GM23338 (cell line): Measurements from ENCODE around the gene IKBKE. TPM values are rescaled to one million over a fixed set of nuclear protein-coding genes. Genes with fewer than 3 reads are reported as not detected.

Experiments
- ATAC-seq: fragments of 200-7000 bp; cut with Tn5 transposase; 3 replicates; pipeline ENCODE4 v1.9.1; 2020
- DNase-seq: peaks from one replicate; pipeline ENCODE4 v3.0.0-alpha.2; 2015; ENCODE audit warnings: low spot score
- H2AFZ ChIP-seq: fragments of 200-600 bp; sonication (generic); 2 replicates; pipeline ENCODE4 v1.8.0; 2016; ENCODE audit warnings: antibody characterized with exemption, mild to moderate bottlenecking, moderate library complexity
- H3F3A ChIP-seq: fragments of 200-600 bp; sonication (generic); replicated peaks from 2 replicates; pipeline ENCODE4 v1.8.0; 2017; ENCODE audit warnings: antibody characterized with exemption, mixed run types, low read depth
- H3K27ac ChIP-seq: fragments of 200-600 bp; sonication (generic); 2 replicates; pipeline ENCODE4 v1.6.1; 2016; ENCODE audit warnings: low read depth
- H3K27me3 ChIP-seq: fragments of 200-600 bp; sonication (generic); 2 replicates; pipeline ENCODE4 v1.8.0; 2016; ENCODE audit warnings: mild to moderate bottlenecking, mixed run types, moderate library complexity; ENCODE audit not compliant: insufficient read depth
- H3K36me3 ChIP-seq: fragments of 200-600 bp; sonication (generic); 2 replicates; pipeline ENCODE4 v1.8.0; 2016; ENCODE audit warnings: mild to moderate bottlenecking; ENCODE audit not compliant: insufficient read depth
- H3K4me1 ChIP-seq: fragments of 200-600 bp; sonication (generic); 2 replicates; pipeline ENCODE4 v1.8.0; 2016; ENCODE audit warnings: mild to moderate bottlenecking, moderate library complexity; ENCODE audit not compliant: insufficient read depth
- H3K4me2 ChIP-seq: fragments of 200-600 bp; sonication (generic); 2 replicates; pipeline ENCODE4 v1.7.1; 2017; ENCODE audit warnings: mixed run types
- H3K4me3 ChIP-seq: fragments of 200-600 bp; sonication (generic); 2 replicates; pipeline ENCODE4 v1.6.1; 2016; ENCODE audit warnings: mixed run types
- H3K79me2 ChIP-seq: fragments of 200-600 bp; sonication (generic); replicated peaks from 2 replicates; pipeline ENCODE4 v1.8.0; 2017; ENCODE audit warnings: mild to moderate bottlenecking; ENCODE audit not compliant: insufficient read depth
- H3K9me2 ChIP-seq: fragments of 200-600 bp; sonication (generic); 2 replicates; pipeline ENCODE4 v1.8.0; 2017; ENCODE audit not compliant: insufficient read depth
- H4K20me1 ChIP-seq: fragments of 200-600 bp; sonication (generic); replicated peaks from 2 replicates; pipeline ENCODE4 v1.8.0; 2017; ENCODE audit warnings: mild to moderate bottlenecking; ENCODE audit not compliant: insufficient read depth
- H3K27ac Mint-ChIP-seq: 2 replicates; pipeline ENCODE4 v1.8.0; 2020; ENCODE audit warnings: inconsistent platforms, mild to moderate bottlenecking, moderate library complexity, mixed read lengths
- H3K27me3 Mint-ChIP-seq: 3 replicates; pipeline ENCODE4 v1.8.0; 2022; ENCODE audit warnings: low read depth, mild to moderate bottlenecking, moderate library complexity, mixed read lengths, inconsistent platforms; ENCODE audit not compliant: insufficient read depth, poor library complexity
- H3K36me3 Mint-ChIP-seq: 3 replicates; pipeline ENCODE4 v1.8.0; 2021; ENCODE audit warnings: low read depth, mild to moderate bottlenecking, inconsistent platforms, moderate library complexity, mixed read lengths
- H3K4me1 Mint-ChIP-seq: 3 replicates; pipeline ENCODE4 v1.8.0; 2020; ENCODE audit warnings: mild to moderate bottlenecking, inconsistent platforms, mixed read lengths
- H3K4me3 Mint-ChIP-seq: 3 replicates; pipeline ENCODE4 v1.8.0; 2021; ENCODE audit warnings: moderate library complexity, mild to moderate bottlenecking, inconsistent platforms, mixed read lengths
- H3K9me3 Mint-ChIP-seq: 3 replicates; pipeline ENCODE4 v1.8.0; 2020; ENCODE audit warnings: moderate library complexity, mild to moderate bottlenecking, inconsistent platforms, mixed read lengths
- CREB1 ChIP-seq: fragments of 250-450 bp; sonication (Bioruptor Pico); IDR thresholded peaks from 2 replicates; pipeline ENCODE4 v1.5.0; 2020; ENCODE audit warnings: low read depth, mild to moderate bottlenecking, moderate library complexity
- EZH2 ChIP-seq: fragments of 200-600 bp; sonication (generic); IDR thresholded peaks from one replicate; pipeline ENCODE4 v1.8.0; 2017; ENCODE audit warnings: antibody characterized with exemption, mild to moderate bottlenecking, low read depth; ENCODE audit not compliant: unreplicated experiment
- EZH2phosphoT487 ChIP-seq: fragments of 200-600 bp; sonication (generic); IDR thresholded peaks from one replicate; pipeline ENCODE4 v1.8.1; 2018; ENCODE audit warnings: antibody characterized with exemption; ENCODE audit not compliant: unreplicated experiment
- JUNB ChIP-seq: IDR thresholded peaks from one replicate; pipeline ENCODE4 v1.6.1; 2016; ENCODE audit warnings: antibody characterized with exemption; ENCODE audit not compliant: unreplicated experiment
- NANOG ChIP-seq: IDR thresholded peaks from 2 replicates; pipeline ENCODE4 v1.6.1; 2016; ENCODE audit warnings: antibody characterized with exemption, borderline replicate concordance
- POLR2AphosphoS5 ChIP-seq: IDR thresholded peaks from 2 replicates; pipeline ENCODE4 v1.6.1; 2016; ENCODE audit warnings: antibody characterized with exemption, low read depth
- STAT1 ChIP-seq: IDR thresholded peaks from one replicate; pipeline ENCODE4 v1.6.1; 2016; ENCODE audit warnings: antibody characterized with exemption; ENCODE audit not compliant: unreplicated experiment
- ZNF114 ChIP-seq: fragments of 250-450 bp; sonication (Bioruptor Pico); IDR thresholded peaks from 2 replicates; pipeline ENCODE4 v1.5.0; 2020; ENCODE audit warnings: mild to moderate bottlenecking, moderate library complexity
- ZNF331 ChIP-seq: fragments of 250-450 bp; sonication (Bioruptor Pico); IDR thresholded peaks from 2 replicates; pipeline ENCODE4 v1.5.0; 2020; ENCODE audit warnings: low read depth, mild to moderate bottlenecking, moderate library complexity
- polyA plus RNA-seq: library from polyadenylated mRNA; unstranded; fragments of >200 nt; fragmentation: Nextera tagmentation; extraction: Ambion mirVana; gene quantifications from 2 replicates; pipeline ENCODE4 v1.2.1, GENCODE V29; 2016
- total RNA-seq: library from RNA; depleted of rRNA; stranded (reverse); fragments of >200 nt; shearing (Covaris generic); gene quantifications from 2 replicates; pipeline ENCODE4 v1.2.3, GENCODE V29; 2014
- TF ChIP-seq, protein P1 (sequence below), 2 experiments: fragments of 200-600 bp in 1 of 2; sonication (generic) in 1 of 2; conservative IDR thresholded peaks; 2 replicates each; pipeline versions ENCODE4 v1.5.1 to v1.6.1; 2016 to 2017; ENCODE audit warnings: antibody characterized with exemption in 2 of 2, low read depth in 2 of 2, mild to moderate bottlenecking in 2 of 2, moderate library complexity in 1 of 2
- TF ChIP-seq, protein P2 (sequence below): fragments of 250-450 bp; sonication (Bioruptor Pico); IDR thresholded peaks from 2 replicates; pipeline ENCODE4 v1.5.0; 2020; ENCODE audit warnings: mild to moderate bottlenecking, moderate library complexity
- TF ChIP-seq, protein P3 (sequence below): IDR thresholded peaks from one replicate; pipeline ENCODE4 v1.6.1; 2018; ENCODE audit warnings: antibody characterized with exemption; ENCODE audit not compliant: unreplicated experiment
- TF ChIP-seq, protein P4 (sequence below): IDR thresholded peaks from 2 replicates; pipeline ENCODE4 v1.6.1; 2016; ENCODE audit warnings: antibody characterized with exemption

Gene IKBKE
- total and polyA plus RNA-seq, 2 experiments from 2014 or later: 4.8 to 11.1 TPM

DNA sequence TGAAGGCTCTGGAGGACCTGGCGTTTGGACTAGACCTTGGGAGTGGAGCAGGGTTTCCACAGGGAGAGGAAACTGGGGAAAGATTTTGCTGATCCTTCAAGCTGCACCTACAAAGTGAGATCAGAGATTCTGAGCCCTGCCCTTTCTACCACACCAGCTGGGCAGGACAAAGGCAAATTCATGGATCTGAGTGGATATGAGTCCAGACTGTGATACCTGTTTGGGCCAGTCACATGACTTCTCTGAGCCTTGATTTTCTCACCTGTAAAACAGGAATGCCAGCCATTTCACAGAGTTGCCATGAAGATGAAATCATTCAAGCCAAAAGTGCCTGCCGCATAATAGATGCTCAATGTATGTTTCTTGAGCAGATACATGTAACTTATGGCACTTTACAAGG, 32.1 kb downstream of the IKBKE start:
- Mint-ChIP-seq H3K4me3 (no peak overlapping the region), H3K27me3 (peaks cover 23% of the 10 kb centered on the region), H3K4me1 (peaks cover 19% of the 10 kb centered on the region), H3K9me3 (no peaks in the 10 kb centered on the region), H3K36me3 (no peaks in the 10 kb centered on the region; the same call in 2 of the 3 replicates), H3K27ac (no peak overlapping the region)
- DNase-seq: no peak
- Histone ChIP-seq H3K4me2 (no peak overlapping the region), H3K27ac (no peak overlapping the region), H2AFZ (no peak overlapping the region), H3K4me3 (no peak overlapping the region), H3K79me2 (no peaks in the 10 kb centered on the region), H4K20me1 (no peaks in the 10 kb centered on the region), H3K9me2 (peaks cover 2% of the 10 kb centered on the region; the same call in 1 of the 2 replicates), H3F3A (no peaks in the 10 kb centered on the region), H3K27me3 (peaks cover 39% of the 10 kb centered on the region), H3K4me1 (peaks cover 9% of the 10 kb centered on the region; the same call in 1 of the 2 replicates), H3K36me3 (no peaks in the 10 kb centered on the region)
- ATAC-seq: no peak
- TF ChIP-seq POLR2AphosphoS5 (no peak), NANOG (no peak), STAT1 (no peak), JUNB (no peak), CREB1 (CRISPR knock-in tag) (no peak), ZNF114 (CRISPR knock-in tag) (no peak), ZNF331 (CRISPR knock-in tag) (no peak), EZH2 (no peak), EZH2phosphoT487 (no peak)
- TF ChIP-seq, protein P1, sequence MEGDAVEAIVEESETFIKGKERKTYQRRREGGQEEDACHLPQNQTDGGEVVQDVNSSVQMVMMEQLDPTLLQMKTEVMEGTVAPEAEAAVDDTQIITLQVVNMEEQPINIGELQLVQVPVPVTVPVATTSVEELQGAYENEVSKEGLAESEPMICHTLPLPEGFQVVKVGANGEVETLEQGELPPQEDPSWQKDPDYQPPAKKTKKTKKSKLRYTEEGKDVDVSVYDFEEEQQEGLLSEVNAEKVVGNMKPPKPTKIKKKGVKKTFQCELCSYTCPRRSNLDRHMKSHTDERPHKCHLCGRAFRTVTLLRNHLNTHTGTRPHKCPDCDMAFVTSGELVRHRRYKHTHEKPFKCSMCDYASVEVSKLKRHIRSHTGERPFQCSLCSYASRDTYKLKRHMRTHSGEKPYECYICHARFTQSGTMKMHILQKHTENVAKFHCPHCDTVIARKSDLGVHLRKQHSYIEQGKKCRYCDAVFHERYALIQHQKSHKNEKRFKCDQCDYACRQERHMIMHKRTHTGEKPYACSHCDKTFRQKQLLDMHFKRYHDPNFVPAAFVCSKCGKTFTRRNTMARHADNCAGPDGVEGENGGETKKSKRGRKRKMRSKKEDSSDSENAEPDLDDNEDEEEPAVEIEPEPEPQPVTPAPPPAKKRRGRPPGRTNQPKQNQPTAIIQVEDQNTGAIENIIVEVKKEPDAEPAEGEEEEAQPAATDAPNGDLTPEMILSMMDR (conservative IDR thresholded peaks at IDR 0.05; ENCODE audit: low read depth in 2 of 2): no peak
- TF ChIP-seq, protein P2, sequence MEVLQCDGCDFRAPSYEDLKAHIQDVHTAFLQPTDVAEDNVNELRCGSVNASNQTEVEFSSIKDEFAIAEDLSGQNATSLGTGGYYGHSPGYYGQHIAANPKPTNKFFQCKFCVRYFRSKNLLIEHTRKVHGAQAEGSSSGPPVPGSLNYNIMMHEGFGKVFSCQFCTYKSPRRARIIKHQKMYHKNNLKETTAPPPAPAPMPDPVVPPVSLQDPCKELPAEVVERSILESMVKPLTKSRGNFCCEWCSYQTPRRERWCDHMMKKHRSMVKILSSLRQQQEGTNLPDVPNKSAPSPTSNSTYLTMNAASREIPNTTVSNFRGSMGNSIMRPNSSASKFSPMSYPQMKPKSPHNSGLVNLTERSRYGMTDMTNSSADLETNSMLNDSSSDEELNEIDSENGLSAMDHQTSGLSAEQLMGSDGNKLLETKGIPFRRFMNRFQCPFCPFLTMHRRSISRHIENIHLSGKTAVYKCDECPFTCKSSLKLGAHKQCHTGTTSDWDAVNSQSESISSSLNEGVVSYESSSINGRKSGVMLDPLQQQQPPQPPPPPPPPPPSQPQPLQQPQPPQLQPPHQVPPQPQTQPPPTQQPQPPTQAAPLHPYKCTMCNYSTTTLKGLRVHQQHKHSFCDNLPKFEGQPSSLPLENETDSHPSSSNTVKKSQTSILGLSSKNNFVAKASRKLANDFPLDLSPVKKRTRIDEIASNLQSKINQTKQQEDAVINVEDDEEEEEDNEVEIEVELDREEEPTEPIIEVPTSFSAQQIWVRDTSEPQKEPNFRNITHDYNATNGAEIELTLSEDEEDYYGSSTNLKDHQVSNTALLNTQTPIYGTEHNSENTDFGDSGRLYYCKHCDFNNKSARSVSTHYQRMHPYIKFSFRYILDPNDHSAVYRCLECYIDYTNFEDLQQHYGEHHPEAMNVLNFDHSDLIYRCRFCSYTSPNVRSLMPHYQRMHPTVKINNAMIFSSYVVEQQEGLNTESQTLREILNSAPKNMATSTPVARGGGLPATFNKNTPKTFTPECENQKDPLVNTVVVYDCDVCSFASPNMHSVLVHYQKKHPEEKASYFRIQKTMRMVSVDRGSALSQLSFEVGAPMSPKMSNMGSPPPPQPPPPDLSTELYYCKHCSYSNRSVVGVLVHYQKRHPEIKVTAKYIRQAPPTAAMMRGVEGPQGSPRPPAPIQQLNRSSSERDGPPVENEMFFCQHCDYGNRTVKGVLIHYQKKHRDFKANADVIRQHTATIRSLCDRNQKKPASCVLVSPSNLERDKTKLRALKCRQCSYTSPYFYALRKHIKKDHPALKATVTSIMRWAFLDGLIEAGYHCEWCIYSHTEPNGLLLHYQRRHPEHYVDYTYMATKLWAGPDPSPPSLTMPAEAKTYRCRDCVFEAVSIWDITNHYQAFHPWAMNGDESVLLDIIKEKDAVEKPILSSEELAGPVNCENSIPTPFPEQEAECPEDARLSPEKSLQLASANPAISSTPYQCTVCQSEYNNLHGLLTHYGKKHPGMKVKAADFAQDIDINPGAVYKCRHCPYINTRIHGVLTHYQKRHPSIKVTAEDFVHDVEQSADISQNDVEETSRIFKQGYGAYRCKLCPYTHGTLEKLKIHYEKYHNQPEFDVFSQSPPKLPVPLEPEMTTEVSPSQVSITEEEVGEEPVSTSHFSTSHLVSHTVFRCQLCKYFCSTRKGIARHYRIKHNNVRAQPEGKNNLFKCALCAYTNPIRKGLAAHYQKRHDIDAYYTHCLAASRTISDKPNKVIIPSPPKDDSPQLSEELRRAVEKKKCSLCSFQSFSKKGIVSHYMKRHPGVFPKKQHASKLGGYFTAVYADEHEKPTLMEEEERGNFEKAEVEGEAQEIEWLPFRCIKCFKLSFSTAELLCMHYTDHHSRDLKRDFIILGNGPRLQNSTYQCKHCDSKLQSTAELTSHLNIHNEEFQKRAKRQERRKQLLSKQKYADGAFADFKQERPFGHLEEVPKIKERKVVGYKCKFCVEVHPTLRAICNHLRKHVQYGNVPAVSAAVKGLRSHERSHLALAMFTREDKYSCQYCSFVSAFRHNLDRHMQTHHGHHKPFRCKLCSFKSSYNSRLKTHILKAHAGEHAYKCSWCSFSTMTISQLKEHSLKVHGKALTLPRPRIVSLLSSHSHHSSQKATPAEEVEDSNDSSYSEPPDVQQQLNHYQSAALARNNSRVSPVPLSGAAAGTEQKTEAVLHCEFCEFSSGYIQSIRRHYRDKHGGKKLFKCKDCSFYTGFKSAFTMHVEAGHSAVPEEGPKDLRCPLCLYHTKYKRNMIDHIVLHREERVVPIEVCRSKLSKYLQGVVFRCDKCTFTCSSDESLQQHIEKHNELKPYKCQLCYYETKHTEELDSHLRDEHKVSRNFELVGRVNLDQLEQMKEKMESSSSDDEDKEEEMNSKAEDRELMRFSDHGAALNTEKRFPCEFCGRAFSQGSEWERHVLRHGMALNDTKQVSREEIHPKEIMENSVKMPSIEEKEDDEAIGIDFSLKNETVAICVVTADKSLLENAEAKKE (CRISPR knock-in tag): no peak
- TF ChIP-seq, protein P3, sequence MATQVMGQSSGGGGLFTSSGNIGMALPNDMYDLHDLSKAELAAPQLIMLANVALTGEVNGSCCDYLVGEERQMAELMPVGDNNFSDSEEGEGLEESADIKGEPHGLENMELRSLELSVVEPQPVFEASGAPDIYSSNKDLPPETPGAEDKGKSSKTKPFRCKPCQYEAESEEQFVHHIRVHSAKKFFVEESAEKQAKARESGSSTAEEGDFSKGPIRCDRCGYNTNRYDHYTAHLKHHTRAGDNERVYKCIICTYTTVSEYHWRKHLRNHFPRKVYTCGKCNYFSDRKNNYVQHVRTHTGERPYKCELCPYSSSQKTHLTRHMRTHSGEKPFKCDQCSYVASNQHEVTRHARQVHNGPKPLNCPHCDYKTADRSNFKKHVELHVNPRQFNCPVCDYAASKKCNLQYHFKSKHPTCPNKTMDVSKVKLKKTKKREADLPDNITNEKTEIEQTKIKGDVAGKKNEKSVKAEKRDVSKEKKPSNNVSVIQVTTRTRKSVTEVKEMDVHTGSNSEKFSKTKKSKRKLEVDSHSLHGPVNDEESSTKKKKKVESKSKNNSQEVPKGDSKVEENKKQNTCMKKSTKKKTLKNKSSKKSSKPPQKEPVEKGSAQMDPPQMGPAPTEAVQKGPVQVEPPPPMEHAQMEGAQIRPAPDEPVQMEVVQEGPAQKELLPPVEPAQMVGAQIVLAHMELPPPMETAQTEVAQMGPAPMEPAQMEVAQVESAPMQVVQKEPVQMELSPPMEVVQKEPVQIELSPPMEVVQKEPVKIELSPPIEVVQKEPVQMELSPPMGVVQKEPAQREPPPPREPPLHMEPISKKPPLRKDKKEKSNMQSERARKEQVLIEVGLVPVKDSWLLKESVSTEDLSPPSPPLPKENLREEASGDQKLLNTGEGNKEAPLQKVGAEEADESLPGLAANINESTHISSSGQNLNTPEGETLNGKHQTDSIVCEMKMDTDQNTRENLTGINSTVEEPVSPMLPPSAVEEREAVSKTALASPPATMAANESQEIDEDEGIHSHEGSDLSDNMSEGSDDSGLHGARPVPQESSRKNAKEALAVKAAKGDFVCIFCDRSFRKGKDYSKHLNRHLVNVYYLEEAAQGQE: no peak
- TF ChIP-seq, protein P4, sequence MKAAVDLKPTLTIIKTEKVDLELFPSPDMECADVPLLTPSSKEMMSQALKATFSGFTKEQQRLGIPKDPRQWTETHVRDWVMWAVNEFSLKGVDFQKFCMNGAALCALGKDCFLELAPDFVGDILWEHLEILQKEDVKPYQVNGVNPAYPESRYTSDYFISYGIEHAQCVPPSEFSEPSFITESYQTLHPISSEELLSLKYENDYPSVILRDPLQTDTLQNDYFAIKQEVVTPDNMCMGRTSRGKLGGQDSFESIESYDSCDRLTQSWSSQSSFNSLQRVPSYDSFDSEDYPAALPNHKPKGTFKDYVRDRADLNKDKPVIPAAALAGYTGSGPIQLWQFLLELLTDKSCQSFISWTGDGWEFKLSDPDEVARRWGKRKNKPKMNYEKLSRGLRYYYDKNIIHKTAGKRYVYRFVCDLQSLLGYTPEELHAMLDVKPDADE: no peak
